ENCODE results near the gene SKP2. TPM values are rescaled to one million over a fixed set of nuclear protein-coding genes. Genes with fewer than 3 reads are reported as not detected.

SKP2 gene
- total and polyA plus RNA-seq, 2 donors from 2014 or later = 3.4 to 10.9 TPM

- Histone ChIP-seq H3K36me3 (ENCODE audit: control insufficient read depth in 2 of 3, insufficient read depth in 3 of 3, low read length in 3 of 3) (peaks cover 0 to 6% (median 3%) of the 10 kb centered on the region in 3 donors), H3K9ac (ENCODE audit: low read length in 3 of 3) (no peak overlapping the region), H3K27ac (ENCODE audit: low read depth in 2 of 2, low read length in 2 of 2) (no peak overlapping the region), H3K4me1 (ENCODE audit: control insufficient read depth in 2 of 3, insufficient read depth in 2 of 3, low read depth in 1 of 3, low read length in 3 of 3) (no peaks in the 10 kb centered on the region), H3K4me3 (ENCODE audit: low read length in 3 of 3) (peak overlapping the region in 1 of 3 donors; percentile 22), H3K27me3 (ENCODE audit: control insufficient read depth, insufficient read depth, low read length) (no peaks in the 10 kb centered on the region), H3K9me3 (ENCODE audit: control insufficient read depth in 2 of 3, insufficient read depth in 1 of 3, low read length in 3 of 3) (no peaks in the 10 kb centered on the region)
- DNase-seq = peak in 1 of 5 donors; percentile 41
- FAIRE-seq = no peak
- intact Hi-C loops (cut with DNase I) = no loop called here
- no peak for TF ChIP-seq CTCF (IDR thresholded peaks at IDR 0.05; ENCODE audit: borderline replicate concordance, extremely low read depth, insufficient read depth)
Measured at GRCh38 chr5:36138900-36139683, 12.8 kb upstream of the SKP2 start.

- intact Hi-C loops (cut with DNase I) = no loop called here
- FAIRE-seq = no peak
Measured at GRCh38 chr5:36145311-36145710, 6.6 kb upstream of the SKP2 start.

GRCh38 chr5:36146390-36146789 is 5.5 kb upstream of the SKP2 start:
- Histone ChIP-seq H3K4me3 (ENCODE audit: low read length in 3 of 3) (no peak overlapping the region), H3K27me3 (ENCODE audit: control insufficient read depth, insufficient read depth, low read length) (no peaks in the 10 kb centered on the region), H3K9ac (ENCODE audit: low read length in 3 of 3) (no peak overlapping the region), H3K9me3 (ENCODE audit: control insufficient read depth in 2 of 3, insufficient read depth in 1 of 3, low read length in 3 of 3) (no peaks in the 10 kb centered on the region), H3K36me3 (ENCODE audit: control insufficient read depth in 2 of 3, insufficient read depth in 3 of 3, low read length in 3 of 3) (no peaks in the 10 kb centered on the region), H3K4me1 (ENCODE audit: control insufficient read depth in 2 of 3, insufficient read depth in 2 of 3, low read depth in 1 of 3, low read length in 3 of 3) (peaks cover 2 to 8% (median 3%) of the 10 kb centered on the region in 3 donors), H3K27ac (ENCODE audit: low read depth in 2 of 2, low read length in 2 of 2) (no peak overlapping the region)
- TF ChIP-seq CTCF (IDR thresholded peaks at IDR 0.05; ENCODE audit: borderline replicate concordance, extremely low read depth, insufficient read depth) = no peak
- FAIRE-seq (no peak), DNase-seq (no peak)
- intact Hi-C loops (cut with DNase I) = no loop called here

More at GRCh38 chr5:36145311-36145710, 6.6 kb upstream of the SKP2 start:
- TF ChIP-seq CTCF (IDR thresholded peaks at IDR 0.05; ENCODE audit: borderline replicate concordance, extremely low read depth, insufficient read depth) = no peak
- no peaks in the 10 kb centered on the region for H3K36me3 ChIP-seq (ENCODE audit: control insufficient read depth in 2 of 3, insufficient read depth in 3 of 3, low read length in 3 of 3)
- H3K9ac ChIP-seq (ENCODE audit: low read length in 3 of 3) = no peak overlapping the region
- no peaks in the 10 kb centered on the region for H3K27me3 ChIP-seq (ENCODE audit: control insufficient read depth, insufficient read depth, low read length)
- H3K9me3 ChIP-seq (ENCODE audit: control insufficient read depth in 2 of 3, insufficient read depth in 1 of 3, low read length in 3 of 3) = no peaks in the 10 kb centered on the region
- DNase-seq = no peak
- H3K4me3 ChIP-seq (ENCODE audit: low read length in 3 of 3) = no peak overlapping the region
- H3K27ac ChIP-seq (ENCODE audit: low read depth in 2 of 2, low read length in 2 of 2) = no peak overlapping the region
- H3K4me1 ChIP-seq (ENCODE audit: control insufficient read depth in 2 of 3, insufficient read depth in 2 of 3, low read depth in 1 of 3, low read length in 3 of 3) = peaks cover 0 to 4% (median 0%) of the 10 kb centered on the region in 3 donors

All from kidney (tissue), 14 donors.